ENCODE measurements around the gene TNKS1BP1.
"Not testable (repeated sequence)": the region's sequence is repeated elsewhere in the genome, so short reads cannot be mapped to it uniquely, and the experiment has no call there.

TNKS1BP1 gene

GRCh38 chr11:57353852-57354251 lies 29.1 kb upstream of the TNKS1BP1 start:
- DNase-seq (ENCODE audit: extremely low read depth in 1 of 2, low read depth in 1 of 2) = no peak

- no peak for DNase-seq (ENCODE audit: extremely low read depth in 1 of 2, low read depth in 1 of 2)
These were observed 28.7 kb upstream of the TNKS1BP1 start for GRCh38 chr11:57353446-57353845.

GRCh38 chr11:57353036-57353435 lies 28.3 kb upstream of the TNKS1BP1 start:
- DNase-seq (ENCODE audit: extremely low read depth in 1 of 2, low read depth in 1 of 2) = no peak

- DNase-seq (ENCODE audit: extremely low read depth in 1 of 2, low read depth in 1 of 2) = peak in 1 of 2 donors; percentile 49
These were observed 24.9 kb upstream of the TNKS1BP1 start for GRCh38 chr11:57349491-57350274.

- DNase-seq (ENCODE audit: extremely low read depth in 1 of 2, low read depth in 1 of 2) = no peak
These were observed 24.0 kb upstream of the TNKS1BP1 start for GRCh38 chr11:57348636-57349313.

- no peak for DNase-seq (ENCODE audit: extremely low read depth in 1 of 2, low read depth in 1 of 2)
These were observed 23.3 kb upstream of the TNKS1BP1 start for GRCh38 chr11:57348052-57348451.

- no peak for DNase-seq (ENCODE audit: extremely low read depth in 1 of 2, low read depth in 1 of 2)
These were observed 22.6 kb upstream of the TNKS1BP1 start for GRCh38 chr11:57347336-57347735.

GRCh38 chr11:57345555-57346211 lies 20.9 kb upstream of the TNKS1BP1 start:
- peak in 1 of 2 donors; percentile 55 for DNase-seq (ENCODE audit: extremely low read depth in 1 of 2, low read depth in 1 of 2)

GRCh38 chr11:57344826-57345225 lies 20.1 kb upstream of the TNKS1BP1 start:
- no peak for DNase-seq (ENCODE audit: extremely low read depth in 1 of 2, low read depth in 1 of 2)

GRCh38 chr11:57343825-57344224 lies 19.1 kb upstream of the TNKS1BP1 start:
- no peak for DNase-seq (ENCODE audit: extremely low read depth in 1 of 2, low read depth in 1 of 2)

- DNase-seq (ENCODE audit: extremely low read depth in 1 of 2, low read depth in 1 of 2) = no peak
These were observed 17.9 kb upstream of the TNKS1BP1 start for GRCh38 chr11:57342702-57343101.

- DNase-seq (ENCODE audit: extremely low read depth in 1 of 2, low read depth in 1 of 2) = no peak
These were observed 16.6 kb upstream of the TNKS1BP1 start for GRCh38 chr11:57341250-57341808.

GRCh38 chr11:57340039-57340615 lies 15.4 kb upstream of the TNKS1BP1 start:
- DNase-seq (ENCODE audit: extremely low read depth in 1 of 2, low read depth in 1 of 2) = no peak

- no peak for DNase-seq (ENCODE audit: extremely low read depth in 1 of 2, low read depth in 1 of 2)
These were observed 14.6 kb upstream of the TNKS1BP1 start for GRCh38 chr11:57339328-57339727.

- no peak for DNase-seq (ENCODE audit: extremely low read depth in 1 of 2, low read depth in 1 of 2)
These were observed 13.4 kb upstream of the TNKS1BP1 start, which contains the start of gene P2RX3 for GRCh38 chr11:57338142-57338541. Gene P2RX3 (plus strand): TSS chr11:57338352. CDS start chr11:57338551, 199 bp downstream.

GRCh38 chr11:57336856-57337255 lies 12.1 kb upstream of the TNKS1BP1 start:
- not testable (repeated sequence) for DNase-seq (ENCODE audit: extremely low read depth in 1 of 2, low read depth in 1 of 2)

GRCh38 chr11:57336111-57336666 lies 11.4 kb upstream of the TNKS1BP1 start:
- no peak for DNase-seq (ENCODE audit: extremely low read depth in 1 of 2, low read depth in 1 of 2)

- peak; percentile 62 to 77 for DNase-seq (ENCODE audit: extremely low read depth in 1 of 2, low read depth in 1 of 2)
These were observed 10.8 kb upstream of the TNKS1BP1 start, which contains the start of gene SSRP1 for GRCh38 chr11:57335343-57336110. Gene SSRP1 (minus strand): TSS chr11:57335892. CDS start chr11:57335121, 771 bp downstream.

GRCh38 chr11:57335023-57335342 lies 10.2 kb upstream of the TNKS1BP1 start:
- no peak for DNase-seq (ENCODE audit: extremely low read depth in 1 of 2, low read depth in 1 of 2)

Measured in activated CD8-positive, alpha-beta memory T cell treated with anti-CD3 and anti-CD28 coated beads for 1 hour (primary cell).